ENCODE results near the gene BABAM1.
"Not testable (repeated sequence)": the region's sequence is repeated elsewhere in the genome, so short reads cannot be mapped to it uniquely, and the experiment has no call there.

Gene BABAM1

DNA sequence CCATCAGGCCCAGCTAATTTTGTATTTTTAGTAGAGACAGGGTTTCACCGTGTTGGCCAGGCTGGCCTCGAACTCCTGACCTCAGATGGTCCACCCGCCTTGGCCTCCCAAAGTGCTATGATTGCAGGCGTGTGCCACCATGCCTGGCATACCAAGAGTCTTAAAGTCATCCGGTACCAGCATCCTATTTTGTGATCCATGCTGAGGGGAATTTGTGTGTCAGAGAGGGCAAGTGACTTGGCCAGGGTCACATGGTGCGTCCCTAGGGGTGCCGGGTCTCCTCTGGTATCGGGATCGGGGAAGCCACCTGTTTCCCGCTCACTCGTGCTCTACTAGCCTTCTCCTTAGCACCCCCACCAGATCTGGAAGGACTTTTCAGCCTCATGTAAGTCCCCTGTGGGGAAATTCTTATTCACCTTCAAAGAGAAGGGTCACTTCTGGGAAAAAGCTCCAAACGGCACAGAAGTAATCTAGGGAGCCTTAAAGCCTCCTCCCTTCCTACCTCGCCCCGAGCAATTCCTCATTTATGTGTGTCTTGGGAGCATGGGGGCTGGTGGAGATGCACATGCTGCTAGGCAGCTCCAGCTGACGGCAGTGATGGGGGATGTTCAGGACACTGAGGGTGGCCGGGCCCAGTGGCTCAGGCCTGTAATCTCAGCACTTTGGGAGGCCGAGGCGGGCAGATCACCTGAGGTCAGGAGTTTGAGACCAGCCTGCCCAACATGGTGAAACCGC, 8.4 kb downstream of the BABAM1 start:
- no peak for DNase-seq

DNA sequence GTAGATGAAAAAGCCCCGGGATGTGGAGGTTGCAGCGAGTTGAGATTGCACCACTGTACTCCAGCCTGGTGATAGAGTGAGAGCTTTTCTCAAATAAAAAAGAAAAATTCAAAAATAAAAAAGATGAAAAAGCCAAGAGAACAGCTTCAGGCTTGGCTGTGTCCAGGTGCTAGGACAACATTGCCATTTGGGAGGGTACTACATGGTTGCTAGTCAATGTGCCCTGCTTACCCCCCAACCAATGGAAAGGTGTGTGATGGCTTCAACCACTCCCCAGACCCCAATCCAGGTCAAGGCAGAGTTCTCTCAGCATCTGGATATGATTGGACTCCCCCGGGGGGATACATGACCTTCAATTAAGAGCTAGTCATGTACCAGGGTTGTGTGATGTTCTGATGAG, 12.2 kb downstream of the BABAM1 start:
- no peak for DNase-seq

DNA sequence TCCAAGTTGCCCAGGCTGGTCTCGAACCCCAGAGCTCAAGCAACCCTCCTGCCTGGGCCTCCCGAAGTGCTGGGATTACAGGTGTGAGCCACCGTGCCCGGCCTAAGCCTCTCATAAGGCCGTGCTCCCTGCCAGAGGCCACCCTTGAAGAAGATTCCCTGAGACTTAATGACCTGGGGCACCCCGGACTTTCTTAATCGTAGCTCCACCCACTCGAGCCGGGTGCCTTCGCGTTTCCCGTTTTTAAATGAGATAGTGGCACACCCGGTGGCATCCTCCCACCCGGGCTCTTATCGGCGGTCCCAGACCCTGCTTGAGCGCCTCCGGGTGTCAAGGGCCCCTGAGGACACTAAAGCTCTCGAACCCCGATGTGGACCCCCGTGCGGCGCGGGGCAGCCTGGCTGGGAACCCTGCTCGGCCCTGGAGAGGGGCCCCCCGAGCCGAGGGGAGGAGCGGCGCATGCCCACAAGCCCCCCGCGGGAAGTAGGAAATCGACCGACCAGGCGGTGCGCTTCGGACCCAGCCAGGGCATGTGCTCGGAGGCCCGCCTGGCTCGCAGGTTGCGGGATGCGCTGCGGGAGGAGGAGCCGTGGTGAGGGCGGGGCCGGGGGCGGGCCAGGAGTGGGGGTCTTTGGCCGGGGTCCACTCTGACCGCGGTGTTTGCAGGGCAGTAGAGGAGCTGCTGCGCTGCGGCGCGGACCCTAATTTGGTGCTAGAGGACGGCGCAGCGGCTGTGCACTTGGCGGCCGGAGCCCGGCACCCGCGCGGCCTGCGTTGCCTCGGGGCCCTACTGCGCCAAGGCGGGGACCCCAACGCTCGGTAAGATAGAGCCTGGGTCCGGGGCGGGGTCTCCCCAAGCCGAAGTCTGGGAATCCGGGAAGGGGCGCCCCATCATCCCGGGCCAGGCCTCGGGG, 14.4 kb downstream of the BABAM1 start, which contains the start of gene ANKLE1:
ANKLE1 (plus strand) TSS at position 511 of the 914 bp plus-strand sequence; CDS start at position 531, 20 bp downstream.
- DNase-seq: peak; percentile 12

DNA sequence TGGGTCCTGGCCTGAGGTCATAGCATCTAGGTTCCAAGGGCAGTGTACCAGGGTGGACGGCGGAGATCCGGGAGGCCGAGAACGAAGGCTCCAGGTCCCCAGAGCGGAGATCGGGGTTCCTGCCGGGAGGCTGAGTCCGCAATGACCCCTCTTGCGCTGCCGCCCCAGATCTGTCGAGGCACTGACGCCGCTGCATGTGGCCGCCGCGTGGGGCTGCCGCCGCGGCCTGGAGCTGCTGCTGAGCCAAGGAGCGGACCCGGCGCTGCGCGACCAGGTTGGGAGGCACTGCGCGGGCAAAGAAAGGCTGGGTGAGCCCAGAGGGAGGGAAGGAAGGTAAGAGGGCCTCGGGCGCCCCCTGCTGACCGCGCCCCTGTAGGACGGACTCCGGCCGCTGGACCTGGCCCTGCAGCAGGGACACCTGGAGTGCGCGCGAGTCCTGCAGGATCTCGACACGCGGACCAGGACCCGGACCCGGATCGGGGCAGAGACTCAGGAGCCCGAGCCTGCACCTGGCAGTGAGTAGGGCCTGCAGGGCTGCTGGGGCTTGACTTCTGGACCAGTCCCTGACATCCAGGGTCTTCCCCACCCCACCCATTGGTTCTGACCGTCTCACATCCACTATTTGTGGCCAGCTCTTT, 15.4 kb downstream of the BABAM1 start:
- DNase-seq: peak; percentile 74

DNA sequence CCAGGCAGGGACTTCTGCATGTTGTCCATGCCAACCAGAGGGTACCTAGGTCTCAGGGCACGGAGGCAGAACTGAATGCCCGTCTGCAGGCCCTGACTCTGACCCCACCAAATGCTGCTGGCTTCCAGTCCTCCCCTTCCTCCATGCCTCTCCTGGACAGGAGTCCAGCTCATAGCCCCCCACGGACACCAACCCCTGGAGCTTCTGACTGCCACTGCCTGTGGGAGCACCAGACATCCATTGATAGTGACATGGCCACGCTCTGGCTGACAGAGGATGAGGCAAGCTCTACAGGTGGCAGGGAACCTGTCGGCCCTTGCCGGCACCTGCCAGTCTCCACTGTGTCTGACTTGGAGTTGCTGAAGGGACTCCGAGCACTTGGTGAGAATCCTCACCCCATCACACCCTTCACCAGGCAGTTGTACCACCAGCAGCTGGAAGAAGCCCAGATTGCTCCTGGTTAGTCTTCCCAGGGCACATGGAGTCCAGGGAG, 16.3 kb downstream of the BABAM1 start:
- no peak for DNase-seq

DNA sequence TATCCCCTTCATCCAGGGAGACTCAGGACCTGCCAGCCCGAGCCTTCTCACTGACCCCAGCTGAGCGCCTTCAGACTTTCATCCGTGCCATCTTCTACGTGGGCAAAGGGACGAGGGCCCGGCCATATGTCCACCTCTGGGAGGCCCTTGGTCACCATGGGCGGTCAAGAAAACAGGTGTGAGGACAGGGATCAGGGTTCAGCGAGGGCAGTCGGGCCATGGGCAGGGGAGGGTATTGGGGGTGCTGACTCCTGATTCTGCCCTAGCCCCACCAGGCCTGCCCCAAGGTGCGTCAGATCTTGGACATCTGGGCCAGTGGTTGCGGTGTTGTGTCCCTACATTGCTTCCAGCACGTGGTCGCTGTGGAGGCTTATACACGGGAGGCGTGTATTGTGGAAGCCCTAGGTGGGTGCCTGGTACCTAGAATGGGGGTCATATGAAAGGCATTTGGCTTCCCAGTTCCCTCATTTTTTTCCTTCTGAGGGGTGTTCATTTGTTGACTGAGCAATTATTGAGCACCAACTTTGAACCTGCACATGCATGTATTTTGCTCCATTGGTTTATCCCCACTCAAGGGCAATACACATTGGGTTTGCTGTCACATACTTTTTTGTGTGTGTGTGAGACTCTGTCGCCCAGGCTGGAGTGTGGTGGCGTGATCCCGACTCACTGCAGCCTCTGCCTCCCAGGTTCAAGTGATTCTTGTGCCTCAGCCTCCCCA, 18.3 kb downstream of the BABAM1 start:
- no peak for DNase-seq

DNA sequence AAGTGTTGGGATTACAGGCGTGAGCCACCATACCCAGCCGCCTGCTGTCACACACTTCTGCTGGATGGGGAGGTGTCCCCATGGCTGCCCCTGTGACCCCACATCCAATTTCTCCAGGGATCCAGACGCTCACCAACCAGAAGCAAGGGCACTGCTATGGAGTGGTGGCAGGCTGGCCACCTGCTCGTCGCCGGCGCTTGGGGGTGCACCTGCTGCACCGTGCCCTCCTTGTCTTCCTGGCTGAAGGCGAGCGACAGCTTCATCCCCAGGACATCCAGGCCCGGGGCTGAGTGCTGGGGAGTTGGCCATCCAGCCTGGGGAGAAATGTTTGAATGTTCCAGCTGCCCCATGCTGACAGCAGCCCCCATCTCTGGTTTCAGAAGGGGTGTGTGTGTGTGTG, 19.0 kb downstream of the BABAM1 start:
- no peak for DNase-seq

DNA sequence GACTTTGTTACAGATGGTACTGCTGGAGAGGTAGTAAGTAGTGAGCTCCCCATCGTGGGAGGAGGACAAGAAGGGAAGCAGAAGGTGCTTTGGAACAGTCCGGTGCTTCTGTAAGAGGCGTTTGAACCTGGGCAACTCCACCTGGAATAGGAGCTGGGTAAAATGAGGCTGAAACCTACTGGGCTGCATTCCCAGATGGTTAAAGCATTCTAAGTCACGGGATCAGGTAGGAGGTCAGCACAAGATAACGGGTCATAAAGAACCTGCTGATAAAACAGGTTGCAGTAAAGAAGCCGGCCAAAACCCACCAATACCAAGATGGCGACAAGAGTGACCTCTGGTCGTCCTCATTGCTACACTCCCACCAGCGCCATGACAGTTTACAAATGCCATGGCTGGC, 19.5 kb downstream of the BABAM1 start:
- DNase-seq: no peak

DNA sequence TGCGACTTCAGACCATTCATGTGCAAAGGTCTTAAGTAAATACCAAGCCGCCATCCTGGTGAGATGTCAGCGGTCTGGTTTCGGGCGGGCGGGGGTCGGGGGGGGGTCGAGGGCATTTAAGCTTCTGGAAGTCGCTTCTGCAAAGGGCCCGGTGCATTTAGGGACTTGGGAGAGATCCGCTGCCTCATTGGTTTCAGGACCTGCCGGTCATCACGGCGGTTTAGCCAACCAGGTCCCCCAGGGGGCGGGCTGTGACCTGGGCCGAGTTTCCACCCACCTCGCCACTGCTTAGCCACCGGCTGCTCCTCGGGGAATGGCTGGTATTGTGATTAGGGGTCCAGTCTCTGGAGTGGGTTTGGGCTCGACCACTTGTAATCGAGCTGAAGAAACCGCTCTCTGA, 22.2 kb downstream of the BABAM1 start:
- no peak for DNase-seq

DNA sequence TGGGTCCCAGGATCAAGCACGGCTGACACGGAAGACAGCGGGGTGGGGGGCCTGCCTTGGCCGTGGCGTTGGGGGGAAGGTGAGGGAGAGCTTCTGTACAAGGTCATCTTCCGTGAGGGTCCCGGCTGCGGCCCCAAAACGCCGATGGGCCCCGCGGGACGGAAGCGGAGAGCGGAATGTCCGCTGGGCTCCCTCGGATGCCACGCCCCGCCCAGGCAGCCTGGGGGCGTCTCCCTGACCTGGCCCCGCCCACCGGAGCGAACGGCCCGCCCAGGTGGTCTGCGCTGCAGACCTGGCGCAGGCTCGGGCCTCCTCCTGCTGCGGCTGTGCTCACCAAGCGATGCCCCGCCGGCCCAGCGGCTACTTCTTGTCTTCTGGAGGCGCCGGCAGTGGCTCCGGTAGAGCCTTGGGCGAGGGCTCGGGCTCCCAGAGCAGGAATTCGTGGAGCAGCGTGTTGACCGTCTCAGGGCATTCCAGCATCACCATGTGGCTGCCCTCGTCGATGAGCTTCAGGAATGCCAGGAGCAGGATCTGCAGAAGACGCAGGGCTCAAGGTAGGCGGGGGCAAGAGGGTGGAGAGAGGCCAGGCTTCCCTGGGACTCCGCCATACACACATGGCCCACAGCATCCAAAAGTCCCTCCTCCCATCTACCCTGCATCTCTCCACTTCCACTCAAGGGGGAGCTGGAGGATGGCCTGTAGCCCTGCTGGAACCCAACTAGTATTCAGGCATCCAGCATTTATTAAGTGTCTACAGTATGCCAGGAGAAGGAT, 25.2 kb downstream of the BABAM1 start:
- no peak for DNase-seq

DNA sequence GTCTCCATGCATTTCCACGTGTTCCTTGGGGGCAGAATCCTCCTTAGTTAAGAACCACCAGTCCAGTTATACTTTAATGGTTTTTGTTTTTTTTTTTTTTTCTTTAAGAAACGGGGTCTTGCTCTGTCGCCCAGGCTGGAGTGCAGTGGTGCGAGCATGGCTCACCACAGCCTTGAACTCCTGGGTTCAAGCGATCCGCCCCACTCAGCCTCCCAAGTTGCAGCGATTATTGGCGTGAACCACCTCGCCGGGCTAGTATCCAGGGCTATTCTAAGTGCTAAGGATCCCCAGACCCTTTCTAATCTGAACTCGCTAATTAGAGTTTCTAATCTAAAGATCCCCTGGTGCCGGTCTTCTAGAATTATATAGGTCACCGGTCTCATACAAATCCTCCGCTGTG, 26.4 kb downstream of the BABAM1 start:
- DNase-seq: no peak

DNA sequence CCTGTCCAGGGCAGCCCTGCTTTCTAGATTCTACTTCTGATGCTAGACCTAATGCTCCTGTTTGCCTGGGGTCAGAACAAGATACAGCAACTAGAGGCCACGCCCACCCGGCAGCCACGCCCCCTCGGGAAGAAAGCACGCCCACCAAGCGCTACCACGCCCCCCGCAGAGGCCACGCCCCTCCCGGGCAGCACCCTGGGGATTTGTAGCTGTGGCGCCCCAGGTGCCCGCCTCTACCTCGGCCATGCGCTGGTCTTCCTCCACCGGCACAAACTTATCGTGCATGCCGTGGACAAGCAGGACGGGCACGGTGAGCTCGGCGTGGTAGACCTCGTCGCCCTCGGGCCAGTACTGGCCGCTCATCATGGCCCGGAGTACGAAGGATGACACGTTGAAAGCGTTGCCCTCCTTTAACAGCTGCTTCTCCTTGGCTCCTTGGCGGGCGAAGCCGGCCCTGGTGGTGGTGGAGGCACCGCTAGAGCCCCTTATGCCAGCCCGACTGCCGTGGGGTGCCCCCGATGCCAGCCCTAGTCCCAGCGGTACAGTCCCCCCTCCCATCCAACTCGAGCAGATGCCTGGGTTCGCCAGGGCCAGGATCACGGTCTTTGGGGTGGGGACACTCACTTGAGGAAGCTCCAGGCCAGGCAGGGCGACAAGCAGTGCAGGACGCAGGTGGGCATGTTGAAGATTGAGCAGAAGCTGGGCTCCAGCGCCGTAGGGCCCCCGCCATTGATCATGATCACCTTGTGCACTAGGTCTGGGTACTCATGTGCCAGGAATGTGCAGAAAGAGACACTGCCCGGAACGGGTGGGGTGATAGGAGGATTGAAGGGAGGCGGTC, 27.0 kb downstream of the BABAM1 start:
- no peak for DNase-seq

DNA sequence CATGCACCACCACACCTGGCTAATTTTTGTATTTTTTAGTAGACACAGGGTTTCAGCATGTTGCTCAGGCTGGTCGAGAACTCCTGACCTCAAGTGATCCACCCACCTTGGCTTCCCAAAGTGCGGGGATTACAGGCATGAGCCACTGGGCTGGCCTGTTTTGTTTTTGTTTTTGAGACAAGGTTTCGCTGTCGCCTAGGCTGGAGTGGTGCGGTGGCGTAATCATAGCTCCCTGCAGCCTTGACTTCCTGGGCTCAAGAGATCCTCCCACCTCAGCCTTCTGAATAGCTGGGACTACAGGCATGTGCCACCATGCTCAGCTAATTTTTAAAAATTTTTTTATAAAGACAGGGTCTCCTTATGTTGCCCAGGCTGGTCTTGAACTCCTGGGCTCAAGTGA, 28.3 kb downstream of the BABAM1 start:
- DNase-seq: not testable (repeated sequence)

DNA sequence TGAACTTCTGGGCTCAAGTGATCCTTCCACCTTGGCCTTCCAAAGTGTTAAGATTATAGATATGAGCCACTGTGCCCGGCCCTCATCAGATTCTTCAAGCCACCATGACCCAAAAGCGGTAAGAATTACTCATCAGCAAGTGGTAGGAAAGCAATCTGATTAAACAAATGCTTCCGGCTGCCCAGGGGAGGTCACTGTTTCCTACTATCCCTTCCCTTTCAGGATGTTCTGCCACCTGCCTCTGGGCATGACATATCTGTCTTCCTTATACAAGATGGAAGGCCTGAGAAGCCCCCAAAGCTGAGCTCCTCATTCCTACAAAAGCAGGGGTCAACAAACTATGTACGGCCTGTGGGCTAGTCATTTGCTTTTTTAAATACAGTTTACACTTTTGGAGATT, 29.0 kb downstream of the BABAM1 start:
- no peak for DNase-seq

DNA sequence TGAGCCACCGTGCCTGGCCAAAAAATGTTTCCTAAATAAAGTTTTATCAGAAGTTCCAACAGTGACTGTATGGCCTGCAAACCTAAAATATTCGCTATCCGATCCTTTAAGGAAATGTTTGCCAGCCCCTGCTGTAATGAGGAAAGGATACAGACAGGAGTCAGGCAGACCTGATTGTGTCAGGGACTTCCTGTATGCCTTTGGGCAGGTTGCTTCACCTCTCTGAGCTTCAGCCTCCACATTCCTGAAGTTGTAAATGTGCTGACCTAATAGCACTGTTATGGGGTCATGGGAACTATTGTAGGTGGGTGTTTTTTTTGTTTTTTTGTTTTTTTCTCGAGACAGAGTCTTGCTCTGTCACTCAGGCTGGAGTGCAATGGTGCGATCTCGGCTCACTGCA, 29.7 kb downstream of the BABAM1 start:
- no peak for DNase-seq

DNA sequence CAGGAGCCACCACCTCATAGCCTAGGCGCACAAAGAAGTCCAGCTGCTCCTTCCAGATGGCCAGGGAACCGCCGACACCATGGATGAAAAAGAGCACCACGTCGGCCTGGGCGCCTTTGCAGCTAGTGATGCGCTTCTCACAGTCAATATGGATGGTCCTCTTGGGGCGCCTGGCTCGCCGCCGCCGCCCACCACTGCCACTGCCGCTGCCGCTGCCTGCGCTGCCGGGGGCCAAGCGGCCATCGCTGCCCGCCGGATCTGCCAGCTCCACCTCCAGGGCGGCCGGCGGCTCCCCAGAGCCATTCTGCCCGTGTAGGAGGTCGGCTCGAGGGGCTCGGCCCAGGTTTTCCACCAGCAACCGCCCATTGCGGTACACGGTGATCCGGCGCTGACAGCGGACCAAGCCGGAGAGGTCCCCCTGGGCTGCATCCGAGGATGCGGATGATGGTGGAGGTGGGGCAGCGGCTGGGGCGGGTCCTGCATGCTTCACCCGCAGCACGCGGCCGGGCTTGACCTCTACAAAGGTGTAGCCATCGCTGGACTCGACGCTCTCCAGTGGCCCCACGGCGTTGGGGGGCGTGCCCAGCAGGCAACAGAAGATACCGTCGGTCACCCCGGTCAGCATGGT, 33.9 kb downstream of the BABAM1 start:
- DNase-seq: no peak

DNA sequence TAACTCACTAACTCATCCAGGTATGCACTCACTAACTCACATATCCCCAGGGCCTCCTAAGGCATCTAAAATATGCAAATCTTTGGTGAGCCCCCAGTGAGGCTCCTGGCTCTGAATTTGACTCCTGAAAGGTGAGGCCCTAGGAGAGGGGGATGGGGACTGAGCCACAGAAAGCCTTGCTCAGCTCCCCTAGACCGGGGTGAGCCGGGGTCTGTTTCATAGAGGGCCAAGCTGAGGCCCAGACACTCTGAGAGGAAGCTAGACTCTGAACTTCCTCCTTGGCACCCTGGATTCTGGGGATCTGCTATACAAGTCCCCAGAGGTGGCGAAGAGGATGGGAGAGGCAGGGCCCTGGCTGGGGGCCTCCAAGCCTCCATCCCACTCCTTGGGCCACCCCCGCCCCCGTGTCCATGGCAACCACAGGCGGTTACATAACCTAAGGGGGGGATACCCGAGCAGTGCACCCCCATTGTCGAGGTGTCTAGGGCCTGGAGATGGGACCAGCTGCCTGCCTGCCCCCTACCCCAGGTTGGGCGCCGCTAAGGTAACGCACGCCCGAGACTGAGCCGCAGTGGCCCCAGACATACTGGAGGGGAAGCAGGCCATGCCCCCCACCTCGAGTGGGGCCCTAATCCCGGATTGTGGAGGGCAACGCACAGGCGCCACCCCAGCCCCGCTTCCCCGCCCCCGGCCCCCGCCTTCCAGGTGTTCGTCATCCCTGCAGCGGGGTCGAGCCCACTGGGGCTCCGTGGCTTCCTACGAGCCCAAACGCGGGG, 35.3 kb downstream of the BABAM1 start:
- DNase-seq: no peak

DNA sequence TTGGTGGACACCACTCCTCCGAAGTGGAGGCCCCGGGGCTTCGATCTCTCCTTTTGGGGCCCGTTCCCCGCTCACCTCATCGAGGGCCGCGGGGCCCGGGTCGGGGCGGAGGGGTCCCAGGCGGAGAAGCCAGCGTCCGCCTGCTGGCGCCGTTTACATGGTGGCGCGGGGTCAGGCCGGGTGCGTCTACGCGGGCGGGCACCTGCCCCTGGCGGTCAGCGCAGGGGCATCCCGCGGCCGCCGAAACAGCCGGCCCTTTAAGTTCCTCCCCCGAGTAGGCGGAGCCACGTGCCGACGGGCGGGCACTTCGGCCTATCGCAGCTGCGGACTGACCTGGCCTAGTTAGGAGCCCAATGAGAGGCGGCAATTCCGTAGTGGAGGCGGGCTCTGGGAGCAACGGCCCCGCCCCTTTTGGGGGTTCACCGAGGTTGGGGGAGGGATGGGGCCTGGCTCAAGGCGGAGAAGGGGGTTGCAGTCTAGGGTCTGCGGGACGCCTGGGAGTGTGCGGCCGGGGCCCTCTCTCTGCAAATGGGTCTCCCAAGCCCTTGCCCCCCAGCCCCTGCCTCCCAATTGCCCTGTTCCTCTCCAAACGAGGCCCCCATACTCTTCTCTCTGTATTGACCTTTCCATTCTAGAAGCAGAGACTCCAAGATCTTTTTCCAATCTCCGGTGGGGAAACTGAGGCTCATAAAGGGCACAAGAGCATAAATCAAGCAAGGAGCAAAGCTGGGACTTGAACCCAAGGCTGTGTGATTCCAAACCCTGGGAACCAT, 36.1 kb downstream of the BABAM1 start, which contains the start of gene ABHD8:
ABHD8 (minus strand) TSS at position 259 of the 773 bp plus-strand sequence. CDS start 1,809 bp downstream, outside the sequence.
- DNase-seq: peak; percentile 85

DNA sequence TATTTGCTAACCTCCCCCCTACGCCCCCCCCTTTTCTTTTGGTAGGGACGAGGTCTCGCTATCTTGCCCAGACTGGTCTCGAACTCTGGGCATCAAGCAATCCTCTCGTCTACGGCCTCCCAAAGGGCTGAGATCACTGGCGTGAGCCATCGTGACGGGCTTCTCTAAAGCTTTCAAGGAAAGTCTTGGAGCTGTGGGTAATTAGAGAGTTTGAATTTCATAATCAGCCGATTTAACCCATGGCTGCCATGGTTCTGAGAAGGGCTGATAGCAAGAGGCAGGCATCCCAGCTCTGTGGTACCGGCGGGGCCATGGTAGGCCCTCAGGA, 36.7 kb downstream of the BABAM1 start:
- peak; percentile 68 for DNase-seq
